HepG2 (cell line): Measurements from ENCODE around the gene NMNAT3. TPM values are rescaled to one million over a fixed set of nuclear protein-coding genes. Genes with fewer than 3 reads are reported as not detected.

Experiments used
- ATAC-seq: fragments of 200-7000 bp; cut with Tn5 transposase; 3 replicates; pipeline ENCODE4 v1.9.1; 2020; ENCODE audit warnings: mild to moderate bottlenecking, moderate library complexity
- Bru-seq: library from RNA; stranded (reverse); fragments of 400-500 nt; gene quantifications from one replicate; lab custom pipeline; 2021; lab: Mats Ljungman, UMichigan
- BruChase-seq, 2 experiments: library from RNA; stranded (reverse); fragments of 400-500 nt; gene quantifications; one replicate each; lab custom pipeline; 2021; lab: Mats Ljungman, UMichigan
- BruUV-seq: library from RNA; stranded (reverse); fragments of 400-500 nt; replicated peaks from 2 replicates; lab custom pipeline; 2021; lab: Mats Ljungman, UMichigan
- CTCF ChIA-PET: fragments of 300-600 bp; formaldehyde crosslinking; extraction: SDS; loops from one replicate; lab custom pipeline; 2021; ENCODE audit warnings: low total read pairs, inconsistent platforms, low intra/inter-chr PET ratio; lab: Yijun Ruan, JAX
- POLR2A ChIA-PET: fragments of 350-600 bp; sonication (Branson Sonifier 250); formaldehyde crosslinking; loops from one replicate; lab custom pipeline; 2020; ENCODE audit warnings: antibody characterized with exemption, inconsistent platforms; lab: Yijun Ruan, JAX
- DNase-seq: peaks from one replicate; pipeline ENCODE4 v3.0.0-alpha.2; 2015; ENCODE audit warnings: low spot score
- FAIRE-seq: peaks from 3 replicates; lab custom pipeline; 2011; peaks lifted over from hg19 to GRCh38; lab: Jason Lieb, UNC
- H2AFZ ChIP-seq: one replicate; pipeline ENCODE4 v1.6.1; 2011; ENCODE audit warnings: low read length, inconsistent platforms
- H3K27ac ChIP-seq: fragments of 300-600 bp; 3 replicates; pipeline ENCODE4 v1.8.0; 2011; ENCODE audit warnings: mixed run types, mild to moderate bottlenecking, mixed read lengths, low read length, inconsistent platforms; ENCODE audit not compliant: insufficient read depth; ENCODE audit errors: extremely low read length
- H3K27me3 ChIP-seq, 2 experiments: fragments of 200-600 bp in 1 of 2; 2 replicates in 1 of 2; 3 replicates in 1 of 2; pipeline versions ENCODE4 v1.6.0 to v1.8.0; 2011; ENCODE audit warnings: low read length in 2 of 2, mild to moderate bottlenecking in 2 of 2, moderate library complexity in 2 of 2, inconsistent platforms in 1 of 2; ENCODE audit not compliant: insufficient read depth in 2 of 2, control insufficient read depth in 1 of 2
- H3K36me3 ChIP-seq, 2 experiments: fragments of 200-600 bp in 1 of 2; replicated peaks in 1 of 2; 2 replicates in 1 of 2; 3 replicates in 1 of 2; pipeline versions ENCODE4 v1.5.1 to v1.8.0; 2011; ENCODE audit warnings: low read length in 2 of 2, inconsistent platforms in 1 of 2; ENCODE audit not compliant: insufficient read depth in 2 of 2, control insufficient read depth in 1 of 2
- H3K4me1 ChIP-seq: 2 replicates; pipeline ENCODE4 v1.5.1; 2012; ENCODE audit warnings: low read length, inconsistent platforms; ENCODE audit not compliant: insufficient read depth
- H3K4me2 ChIP-seq: 2 replicates; pipeline ENCODE4 v1.6.0; 2011; ENCODE audit warnings: low read depth, low read length, inconsistent platforms
- H3K4me3 ChIP-seq, 3 experiments: fragments of 200-600 bp in 1 of 3; sonication (generic), shearing (Covaris generic) in 1 of 3; replicated peaks in 1 of 3; 2 replicates each; pipeline ENCODE4 v1.5.1; 2011 to 2016; ENCODE audit warnings: low read length in 3 of 3, inconsistent platforms in 2 of 3, low read depth in 2 of 3, mild to moderate bottlenecking in 2 of 3, control low read depth in 1 of 3, mixed read lengths in 1 of 3; ENCODE audit not compliant: insufficient read depth in 1 of 3
- H3K79me2 ChIP-seq: one replicate; pipeline ENCODE4 v1.6.1; 2011; ENCODE audit warnings: low read length, inconsistent platforms; ENCODE audit not compliant: insufficient read depth
- H3K9ac ChIP-seq: 2 replicates; pipeline ENCODE4 v1.6.0; 2011; ENCODE audit warnings: mild to moderate bottlenecking, low read depth, low read length, inconsistent platforms; ENCODE audit not compliant: insufficient read depth
- H3K9me3 ChIP-seq: 2 replicates; pipeline ENCODE4 v1.5.1; 2012; ENCODE audit warnings: mild to moderate bottlenecking, low read length
- H4K20me1 ChIP-seq: 2 replicates; pipeline ENCODE4 v1.6.0; 2011; ENCODE audit warnings: inconsistent platforms, mild to moderate bottlenecking, low read length, moderate library complexity; ENCODE audit not compliant: insufficient read depth
- CCAR2 ChIP-seq: fragments of 200-400 bp; formaldehyde crosslinking; optimal IDR thresholded peaks from 2 replicates; pipeline ENCODE3; 2018; ENCODE audit warnings: low read depth, mild to moderate bottlenecking, low read length, moderate library complexity
- DBP ChIP-seq: sonication (generic); formaldehyde crosslinking; IDR thresholded peaks from 2 replicates; pipeline ENCODE4 v1.4.0; 2020; ENCODE audit warnings: missing genetic modification reagents; ENCODE audit errors: not compliant biosample characterization
- EEA1 ChIP-seq: sonication (generic); formaldehyde crosslinking; IDR thresholded peaks from 2 replicates; pipeline ENCODE4 v1.5.1; 2020; ENCODE audit warnings: mild to moderate bottlenecking, missing genetic modification reagents, borderline replicate concordance
- GTF2F1 ChIP-seq: fragments of 150-350 bp; IDR thresholded peaks from 2 replicates; pipeline ENCODE4 v1.6.1; 2014; ENCODE audit warnings: low read length
- HDAC6 ChIP-seq: fragments of 200-600 bp; sonication (generic); IDR thresholded peaks from 2 replicates; pipeline ENCODE4 v1.7.0; 2017; ENCODE audit warnings: mild to moderate bottlenecking, antibody characterized with exemption, low read length, low read depth
- IRX3 ChIP-seq: sonication (generic); formaldehyde crosslinking; IDR thresholded peaks from 2 replicates; pipeline ENCODE4 v1.8.1; 2023; ENCODE audit warnings: mild to moderate bottlenecking, low read depth, missing genetic modification reagents, borderline replicate concordance
- MYC ChIP-seq: sonication (generic); formaldehyde crosslinking; IDR thresholded peaks from 2 replicates; pipeline ENCODE4 v1.9.0; 2021; ENCODE audit warnings: missing genetic modification reagents, borderline replicate concordance
- NCOR1 ChIP-seq: fragments of 200-600 bp; sonication (generic); IDR thresholded peaks from 2 replicates; pipeline ENCODE4 v1.7.0; 2017; ENCODE audit warnings: antibody characterized with exemption, low read length, borderline replicate concordance
- NFRKB ChIP-seq: fragments of 450-650 bp; IDR thresholded peaks from 2 replicates; pipeline ENCODE4 v1.6.1; 2017
- RXRA ChIP-seq: sonication (generic); formaldehyde crosslinking; IDR thresholded peaks from 2 replicates; pipeline ENCODE4 v1.5.1; 2020; ENCODE audit warnings: missing genetic modification reagents
- ZBTB38 ChIP-seq: sonication (generic); formaldehyde crosslinking; IDR thresholded peaks from 2 replicates; pipeline ENCODE4 v1.5.1; 2020; ENCODE audit warnings: mild to moderate bottlenecking, missing genetic modification reagents
- ZNF431 ChIP-seq: sonication (generic); formaldehyde crosslinking; IDR thresholded peaks from 2 replicates; pipeline ENCODE4 v1.9.0; 2022; ENCODE audit warnings: missing genetic modification reagents, low read depth, mild to moderate bottlenecking, borderline replicate concordance
- ZNF496 ChIP-seq: sonication (generic); formaldehyde crosslinking; IDR thresholded peaks from 2 replicates; pipeline ENCODE4 v1.8.1; 2023; ENCODE audit warnings: mild to moderate bottlenecking, moderate library complexity, missing genetic modification reagents; ENCODE audit not compliant: insufficient replicate concordance
- ZNF878 ChIP-seq: sonication (generic); formaldehyde crosslinking; IDR thresholded peaks from 2 replicates; pipeline ENCODE4 v1.8.1; 2023; ENCODE audit warnings: mild to moderate bottlenecking, missing genetic modification reagents, moderate library complexity
- whole genome bisulfite sequencing: methylation state at CpG from one replicate; pipeline ENCODE4 v1.1.6; 2017; ENCODE audit warnings: low lambda C conversion rate; 5-methylcytosine and 5-hydroxymethylcytosine counted together
- in situ Hi-C: cut with HindIII; loops from 2 replicates; pipeline ENCODE4 v1.10.0; 2017; ENCODE audit warnings: low pct_unique_long_range_greater_than_20kb; ENCODE audit not compliant: extremely low pct_ligation_motif_present
- intact Hi-C: fragments of 100-400 bp; cut with micrococcal nuclease; formaldehyde crosslinking; loops from one replicate; pipeline ENCODE4 v1.10.0; 2022; ENCODE audit not compliant: unreplicated experiment
- long read RNA-seq, 2 experiments: library from RNA in 1 of 2; library from polyadenylated mRNA in 1 of 2; stranded (forward) in 1 of 2; unstranded in 1 of 2; transcript quantifications; one replicate each; pipeline ENCODE4 v2.0.0, GENCODE V29; 2019 to 2022
- polyA minus RNA-seq, 3 experiments: library from RNA; depleted of rRNA, polyadenylated mRNA; stranded (reverse); fragments of >200 nt; gene quantifications; 2 replicates each; pipeline ENCODE4 v1.2.3, GENCODE V29; 2011; ENCODE audit warnings: low replicate concordance in 1 of 3
- polyA plus RNA-seq, 8 experiments: library from polyadenylated mRNA; depleted of rRNA in 3 of 8; stranded (reverse) in 7 of 8; unstranded in 1 of 8; fragments of >200 nt; fragmentation: Illumina TruSeq in 4 of 8; extraction: Trizol in 4 of 8; gene quantifications; 2 replicates each; pipeline versions ENCODE4 v1.2.1 to v1.2.3, GENCODE V29; 2011 to 2016; ENCODE audit warnings: low read depth in 4 of 8, missing spikeins in 1 of 8, mixed read lengths in 1 of 8; ENCODE audit not compliant: insufficient read depth in 1 of 8
- total RNA-seq, 5 experiments: library from RNA; depleted of rRNA; stranded (reverse); fragments of >200 nt; fragmentation: Illumina TruSeq; extraction: Trizol; gene quantifications; 2 replicates each; pipeline ENCODE4 v1.2.3, GENCODE V29; 2016; ENCODE audit warnings: low read depth in 1 of 5
- TF ChIP-seq, protein P1 (sequence below): sonication (generic); formaldehyde crosslinking; IDR thresholded peaks from 2 replicates; pipeline ENCODE4 v1.5.0; 2020; ENCODE audit warnings: missing genetic modification reagents

The NMNAT3 gene
- total RNA-seq (2016; rRNA removed; fragmentation: Illumina TruSeq; extraction: Trizol) (6.1 TPM in 2 replicates), polyA plus RNA-seq (2011; rRNA removed) (6.9 and 7.0 TPM in 2 replicates), polyA minus RNA-seq (2011; rRNA and poly(A)+ RNA removed; ENCODE audit: low replicate concordance) (3.4 and 15.6 TPM in 2 replicates), Bru-seq, nascent RNA (percentile 60 among the genes with signal in this experiment), BruChase-seq, experiment 1, labeled RNA remaining after a 6-hour chase (percentile 46 among the genes with signal in this experiment), BruChase-seq, experiment 2, labeled RNA remaining after a 2-hour chase (percentile 60 among the genes with signal in this experiment)
- total RNA-seq (2016; cell fraction: cytosol; rRNA removed; fragmentation: Illumina TruSeq; extraction: Trizol; ENCODE audit: low read depth) = 3.7 and 5.4 TPM in 2 replicates
- total RNA-seq (2016; cell fraction: insoluble cytoplasmic fraction; rRNA removed; fragmentation: Illumina TruSeq; extraction: Trizol) = 5.3 and 6.5 TPM in 2 replicates
- 6.8 and 7.5 TPM in 2 replicates for total RNA-seq (2016; cell fraction: membrane; rRNA removed; fragmentation: Illumina TruSeq; extraction: Trizol)
- 8.3 and 8.5 TPM in 2 replicates for total RNA-seq (2016; cell fraction: nucleus; rRNA removed; fragmentation: Illumina TruSeq; extraction: Trizol)
- polyA plus RNA-seq (2011; cell fraction: cytosol; rRNA removed) = 5.9 and 8.3 TPM in 2 replicates
- polyA plus RNA-seq (2011; cell fraction: nucleus; rRNA removed) = 6.3 and 7.2 TPM in 2 replicates
- 3.3 and 4.1 TPM in 2 replicates for polyA plus RNA-seq (2012)
- 4.1 and 4.8 TPM in 2 replicates for polyA plus RNA-seq (2016; cell fraction: cytosol; fragmentation: Illumina TruSeq; extraction: Trizol; ENCODE audit: low read depth)
- polyA plus RNA-seq (2016; cell fraction: insoluble cytoplasmic fraction; fragmentation: Illumina TruSeq; extraction: Trizol; ENCODE audit: low read depth) = 6.2 and 6.9 TPM in 2 replicates
- 4.8 and 6.5 TPM in 2 replicates for polyA plus RNA-seq (2016; cell fraction: membrane; fragmentation: Illumina TruSeq; extraction: Trizol; ENCODE audit: low read depth)
- polyA plus RNA-seq (2016; cell fraction: nucleus; fragmentation: Illumina TruSeq; extraction: Trizol; ENCODE audit: insufficient read depth, low read depth) = 5.8 and 7.8 TPM in 2 replicates
- polyA minus RNA-seq (2011; cell fraction: cytosol; rRNA and poly(A)+ RNA removed) = 2.8 and 4.8 TPM in 2 replicates
- polyA minus RNA-seq (2011; cell fraction: nucleus; rRNA and poly(A)+ RNA removed) = 12.8 and 14.9 TPM in 2 replicates
- long read RNA-seq, experiment 1, partial matches to known transcripts = 0 of 9 reads
- long read RNA-seq, experiment 1, other reads (novel, unspliced or antisense) = 6 of 9 reads
- long read RNA-seq, experiment 2, partial matches to known transcripts = 0 of 11 reads
- long read RNA-seq, experiment 2, other reads (novel, unspliced or antisense) = 9 of 11 reads

DNA sequence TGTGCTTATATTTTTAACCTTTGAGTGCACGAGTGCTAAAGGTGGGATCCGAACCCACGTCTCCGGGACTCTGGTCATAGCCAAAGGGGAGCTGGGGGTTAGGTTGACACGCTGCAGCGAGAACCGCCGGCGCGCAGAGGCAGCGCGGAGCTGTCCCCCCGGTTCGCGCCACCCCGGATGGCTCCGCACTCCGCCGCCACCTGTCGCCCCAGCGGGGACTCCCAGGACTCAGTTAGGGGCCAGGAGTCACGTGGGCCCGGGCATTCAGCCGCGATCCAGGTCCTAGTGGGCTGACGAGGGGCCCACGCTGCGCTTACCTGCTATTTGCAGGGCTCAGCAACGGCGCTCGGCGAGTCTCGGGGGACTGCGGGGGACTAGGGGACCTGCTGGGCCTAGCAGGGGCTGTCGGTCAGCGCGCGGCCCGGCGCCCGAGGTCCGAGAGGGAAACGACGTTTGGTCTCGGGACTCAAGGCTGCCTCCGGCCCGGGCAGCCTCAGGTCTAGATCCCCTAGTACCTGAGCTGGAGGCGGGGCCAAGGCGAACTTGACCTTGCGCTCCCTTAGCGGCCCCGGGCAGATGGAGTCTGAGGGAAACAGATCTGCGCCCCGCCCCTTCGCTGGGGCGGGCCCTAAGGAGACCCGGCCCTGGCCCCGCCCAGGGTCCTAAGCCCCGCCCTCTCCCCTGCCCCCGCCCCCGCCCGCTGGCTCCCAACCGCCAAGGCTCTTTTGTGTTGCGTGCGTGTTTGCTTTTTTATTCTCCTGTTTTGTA, at the start of gene NMNAT3:
Gene NMNAT3, minus strand, starts transcription at position 585 of the 768 bp plus-strand sequence. CDS start 50,248 bp downstream, outside the sequence.
- ATAC-seq (peak; percentile 94), FAIRE-seq (no peak), DNase-seq (peak; percentile 77)
- intact Hi-C loops (loop anchor here (1.0 kb wide), 1 partner anchor 23 kb away; no protein-coding TSS in a partner anchor), in situ Hi-C loops (no loop called here)
- Histone ChIP-seq H3K9ac (peak within 1 kb of the TSS; percentile 58), H3K27ac (peak within 1 kb of the TSS; percentile 48), H4K20me1 (no peaks in the 10 kb centered on the region), H3K4me3 (peak within 1 kb of the TSS; percentile 73 to 84 (median 73)), H3K27me3 (no peaks in the 10 kb centered on the region), H2AFZ (no peak within 1 kb of the TSS), H3K4me1 (peaks cover 9% of the 10 kb centered on the region), H3K79me2 (no peaks in the 10 kb centered on the region), H3K9me3 (no peaks in the 10 kb centered on the region), H3K36me3 (no peaks in the 10 kb centered on the region), H3K4me2 (peak within 1 kb of the TSS; percentile 96)
- POLR2A ChIA-PET = interaction anchor here (0.9 to 2.0 kb wide), 3 partner anchors 23 to 287 kb away, joined by 4 to 23 read pairs (median 4); no protein-coding TSS in a partner anchor
- 2% methylated on average over 20 of the region's 65 CpGs for WGBS
- no TSS peak for BruUV-seq
- CTCF ChIA-PET = no interaction called here
- TF ChIP-seq IRX3 (CRISPR knock-in tag) (no peak), CCAR2 (no peak), NFRKB (no peak), ZNF431 (CRISPR knock-in tag) (peak; percentile 43; the same call in 1 of the 2 replicates), GTF2F1 (no peak), ZNF496 (CRISPR knock-in tag) (no peak), EEA1 (no peak), ZBTB38 (CRISPR knock-in tag) (0 out of 2 replicates have a peak, but pooled peaks have one; percentile 47), HDAC6 (no peak), MYC (CRISPR knock-in tag) (peak; percentile 72; the same call in 1 of the 2 replicates), RXRA (CRISPR knock-in tag) (peak; percentile 79), NCOR1 (peak; percentile 49; the same call in 1 of the 2 replicates), ZNF878 (CRISPR knock-in tag) (0 out of 2 replicates have a peak, but pooled peaks have one; percentile 38), DBP (CRISPR knock-in tag) (no peak)
- TF ChIP-seq, protein P1, sequence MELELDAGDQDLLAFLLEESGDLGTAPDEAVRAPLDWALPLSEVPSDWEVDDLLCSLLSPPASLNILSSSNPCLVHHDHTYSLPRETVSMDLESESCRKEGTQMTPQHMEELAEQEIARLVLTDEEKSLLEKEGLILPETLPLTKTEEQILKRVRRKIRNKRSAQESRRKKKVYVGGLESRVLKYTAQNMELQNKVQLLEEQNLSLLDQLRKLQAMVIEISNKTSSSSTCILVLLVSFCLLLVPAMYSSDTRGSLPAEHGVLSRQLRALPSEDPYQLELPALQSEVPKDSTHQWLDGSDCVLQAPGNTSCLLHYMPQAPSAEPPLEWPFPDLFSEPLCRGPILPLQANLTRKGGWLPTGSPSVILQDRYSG = no peak
